ENCODE data around the gene MAU2. TPM values are rescaled to one million over a fixed set of nuclear protein-coding genes. Genes with fewer than 3 reads are reported as not detected.
A peak's percentile ranks its signal among the peaks of the same experiment; 100 is the strongest.

MAU2 gene
- polyA plus RNA-seq, 1 donor from 2014 or later = 48.3 TPM

DNA sequence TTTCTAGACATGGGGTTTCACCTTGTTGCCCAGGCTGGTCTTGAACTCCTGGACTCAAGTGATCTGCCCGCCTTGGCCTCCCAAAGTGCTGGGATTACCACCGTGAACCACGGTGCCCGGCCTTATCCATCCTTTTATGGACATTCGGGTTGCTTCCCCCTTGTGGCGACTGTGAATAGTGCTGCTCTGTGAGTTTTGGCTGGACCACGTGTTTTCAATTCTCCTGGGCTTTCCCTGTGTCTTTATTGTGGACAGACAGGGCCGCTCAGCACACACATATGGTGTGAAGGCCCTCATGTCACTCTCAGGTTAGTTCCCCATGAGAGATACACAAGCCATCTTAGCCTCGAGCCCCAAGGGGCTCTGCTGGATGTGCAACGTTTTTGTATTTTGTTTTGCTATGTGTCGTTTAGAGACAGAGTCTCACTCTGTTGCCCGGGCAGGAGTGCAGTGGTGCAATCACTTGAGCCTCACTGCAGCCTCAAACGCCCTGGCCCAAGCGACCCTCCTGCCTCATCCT, 40.5 kb downstream of the MAU2 start:
- TF ChIP-seq, protein P1, sequence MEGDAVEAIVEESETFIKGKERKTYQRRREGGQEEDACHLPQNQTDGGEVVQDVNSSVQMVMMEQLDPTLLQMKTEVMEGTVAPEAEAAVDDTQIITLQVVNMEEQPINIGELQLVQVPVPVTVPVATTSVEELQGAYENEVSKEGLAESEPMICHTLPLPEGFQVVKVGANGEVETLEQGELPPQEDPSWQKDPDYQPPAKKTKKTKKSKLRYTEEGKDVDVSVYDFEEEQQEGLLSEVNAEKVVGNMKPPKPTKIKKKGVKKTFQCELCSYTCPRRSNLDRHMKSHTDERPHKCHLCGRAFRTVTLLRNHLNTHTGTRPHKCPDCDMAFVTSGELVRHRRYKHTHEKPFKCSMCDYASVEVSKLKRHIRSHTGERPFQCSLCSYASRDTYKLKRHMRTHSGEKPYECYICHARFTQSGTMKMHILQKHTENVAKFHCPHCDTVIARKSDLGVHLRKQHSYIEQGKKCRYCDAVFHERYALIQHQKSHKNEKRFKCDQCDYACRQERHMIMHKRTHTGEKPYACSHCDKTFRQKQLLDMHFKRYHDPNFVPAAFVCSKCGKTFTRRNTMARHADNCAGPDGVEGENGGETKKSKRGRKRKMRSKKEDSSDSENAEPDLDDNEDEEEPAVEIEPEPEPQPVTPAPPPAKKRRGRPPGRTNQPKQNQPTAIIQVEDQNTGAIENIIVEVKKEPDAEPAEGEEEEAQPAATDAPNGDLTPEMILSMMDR (IDR thresholded peaks at IDR 0.05; ENCODE audit: poor library complexity, severe bottlenecking) = peak; percentile 68
- no peak for TF ChIP-seq EP300 (conservative IDR thresholded peaks at IDR 0.05; ENCODE audit: poor library complexity, severe bottlenecking)
- TF ChIP-seq SMC3 (conservative IDR thresholded peaks at IDR 0.05; ENCODE audit: poor library complexity) = peak; percentile 57
- peak; percentile 28 for TF ChIP-seq RAD21 (conservative IDR thresholded peaks at IDR 0.05)
- no peaks in the 10 kb centered on the region for H3K27me3 ChIP-seq (ENCODE audit: insufficient read depth, low read depth, low read length)
- no peaks in the 10 kb centered on the region for H3K79me2 ChIP-seq (replicated peaks; ENCODE audit: insufficient read depth, low read length)
- H3K36me3 ChIP-seq (ENCODE audit: insufficient read depth, low read length) = no peaks in the 10 kb centered on the region
- H3K9me3 ChIP-seq (ENCODE audit: low read length) = no peaks in the 10 kb centered on the region
- no peak overlapping the region for H2AFZ ChIP-seq (ENCODE audit: low read depth, low read length)
- no peak overlapping the region for H3K4me3 ChIP-seq (ENCODE audit: low read length)
- H3F3A ChIP-seq (ENCODE audit: insufficient read depth, low read length, poor library complexity, severe bottlenecking) = no peaks in the 10 kb centered on the region
- H4K20me1 ChIP-seq (ENCODE audit: insufficient read depth) = no peaks in the 10 kb centered on the region
- H3K9me2 ChIP-seq (ENCODE audit: insufficient read depth, low read length) = no peaks in the 10 kb centered on the region
- no peak overlapping the region for H3K4me2 ChIP-seq (ENCODE audit: low read length)
- no peak overlapping the region for H3K27ac ChIP-seq (ENCODE audit: low read length)
- no peak overlapping the region for H3K9ac ChIP-seq (ENCODE audit: low read length)

DNA sequence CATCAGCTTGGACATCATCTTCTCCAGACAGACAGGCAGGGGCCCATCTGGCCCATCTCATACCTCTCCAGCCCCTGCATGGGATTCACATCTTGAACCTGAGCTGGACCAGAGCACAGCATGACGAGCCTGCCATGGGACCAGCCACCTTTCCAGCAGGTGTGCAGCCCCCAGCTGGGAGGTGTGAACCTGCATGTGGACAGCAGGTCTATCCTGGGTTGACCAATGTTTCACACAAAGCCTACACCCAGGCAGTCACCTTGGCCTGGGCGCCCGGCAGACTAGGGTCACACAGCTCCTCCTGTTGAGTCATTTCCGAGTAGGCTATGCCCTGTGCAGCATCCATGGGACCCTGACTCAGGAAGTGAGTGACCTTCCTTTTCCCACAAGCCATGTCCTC, 41.4 kb downstream of the MAU2 start:
- no peaks in the 10 kb centered on the region for H3K27me3 ChIP-seq (ENCODE audit: insufficient read depth, low read depth, low read length)
- no peak overlapping the region for H3K4me3 ChIP-seq (ENCODE audit: low read length)
- H3F3A ChIP-seq (ENCODE audit: insufficient read depth, low read length, poor library complexity, severe bottlenecking) = no peaks in the 10 kb centered on the region
- no peak overlapping the region for H3K4me2 ChIP-seq (ENCODE audit: low read length)
- TF ChIP-seq, protein P1 (IDR thresholded peaks at IDR 0.05; ENCODE audit: poor library complexity, severe bottlenecking) = no peak
- TF ChIP-seq SMC3 (conservative IDR thresholded peaks at IDR 0.05; ENCODE audit: poor library complexity) (no peak), TAF1 (IDR thresholded peaks at IDR 0.05; ENCODE audit: low read depth) (no peak), EP300 (conservative IDR thresholded peaks at IDR 0.05; ENCODE audit: poor library complexity, severe bottlenecking) (no peak), RAD21 (conservative IDR thresholded peaks at IDR 0.05) (no peak), EZH2 (IDR thresholded peaks at IDR 0.05; ENCODE audit: borderline replicate concordance, insufficient read depth, low read length, poor library complexity, severe bottlenecking) (no peak), POLR2AphosphoS5 (IDR thresholded peaks at IDR 0.05) (no peak), MXI1 (conservative IDR thresholded peaks at IDR 0.05; ENCODE audit: poor library complexity, severe bottlenecking) (no peak)
- TF ChIP-seq, protein P2, sequence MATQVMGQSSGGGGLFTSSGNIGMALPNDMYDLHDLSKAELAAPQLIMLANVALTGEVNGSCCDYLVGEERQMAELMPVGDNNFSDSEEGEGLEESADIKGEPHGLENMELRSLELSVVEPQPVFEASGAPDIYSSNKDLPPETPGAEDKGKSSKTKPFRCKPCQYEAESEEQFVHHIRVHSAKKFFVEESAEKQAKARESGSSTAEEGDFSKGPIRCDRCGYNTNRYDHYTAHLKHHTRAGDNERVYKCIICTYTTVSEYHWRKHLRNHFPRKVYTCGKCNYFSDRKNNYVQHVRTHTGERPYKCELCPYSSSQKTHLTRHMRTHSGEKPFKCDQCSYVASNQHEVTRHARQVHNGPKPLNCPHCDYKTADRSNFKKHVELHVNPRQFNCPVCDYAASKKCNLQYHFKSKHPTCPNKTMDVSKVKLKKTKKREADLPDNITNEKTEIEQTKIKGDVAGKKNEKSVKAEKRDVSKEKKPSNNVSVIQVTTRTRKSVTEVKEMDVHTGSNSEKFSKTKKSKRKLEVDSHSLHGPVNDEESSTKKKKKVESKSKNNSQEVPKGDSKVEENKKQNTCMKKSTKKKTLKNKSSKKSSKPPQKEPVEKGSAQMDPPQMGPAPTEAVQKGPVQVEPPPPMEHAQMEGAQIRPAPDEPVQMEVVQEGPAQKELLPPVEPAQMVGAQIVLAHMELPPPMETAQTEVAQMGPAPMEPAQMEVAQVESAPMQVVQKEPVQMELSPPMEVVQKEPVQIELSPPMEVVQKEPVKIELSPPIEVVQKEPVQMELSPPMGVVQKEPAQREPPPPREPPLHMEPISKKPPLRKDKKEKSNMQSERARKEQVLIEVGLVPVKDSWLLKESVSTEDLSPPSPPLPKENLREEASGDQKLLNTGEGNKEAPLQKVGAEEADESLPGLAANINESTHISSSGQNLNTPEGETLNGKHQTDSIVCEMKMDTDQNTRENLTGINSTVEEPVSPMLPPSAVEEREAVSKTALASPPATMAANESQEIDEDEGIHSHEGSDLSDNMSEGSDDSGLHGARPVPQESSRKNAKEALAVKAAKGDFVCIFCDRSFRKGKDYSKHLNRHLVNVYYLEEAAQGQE (IDR thresholded peaks at IDR 0.05; ENCODE audit: borderline replicate concordance) = no peak
- no peaks in the 10 kb centered on the region for H3K79me2 ChIP-seq (replicated peaks; ENCODE audit: insufficient read depth, low read length)
- H2AFZ ChIP-seq (ENCODE audit: low read depth, low read length) = no peak overlapping the region
- H3K27ac ChIP-seq (ENCODE audit: low read length) = no peak overlapping the region
- H3K36me3 ChIP-seq (ENCODE audit: insufficient read depth, low read length) = no peaks in the 10 kb centered on the region
- H4K20me1 ChIP-seq (ENCODE audit: insufficient read depth) = no peaks in the 10 kb centered on the region
- H3K9me3 ChIP-seq (ENCODE audit: low read length) = no peaks in the 10 kb centered on the region
- H3K9ac ChIP-seq (ENCODE audit: low read length) = no peak overlapping the region
- no peaks in the 10 kb centered on the region for H3K9me2 ChIP-seq (ENCODE audit: insufficient read depth, low read length)
